Measurements from ENCODE around the gene LOXL1. TPM values are rescaled to one million over a fixed set of nuclear protein-coding genes. Genes with fewer than 3 reads are reported as not detected.

The LOXL1 gene
- polyA plus RNA-seq, 1 donor from 2014 or later, result 2.1 TPM

DNA sequence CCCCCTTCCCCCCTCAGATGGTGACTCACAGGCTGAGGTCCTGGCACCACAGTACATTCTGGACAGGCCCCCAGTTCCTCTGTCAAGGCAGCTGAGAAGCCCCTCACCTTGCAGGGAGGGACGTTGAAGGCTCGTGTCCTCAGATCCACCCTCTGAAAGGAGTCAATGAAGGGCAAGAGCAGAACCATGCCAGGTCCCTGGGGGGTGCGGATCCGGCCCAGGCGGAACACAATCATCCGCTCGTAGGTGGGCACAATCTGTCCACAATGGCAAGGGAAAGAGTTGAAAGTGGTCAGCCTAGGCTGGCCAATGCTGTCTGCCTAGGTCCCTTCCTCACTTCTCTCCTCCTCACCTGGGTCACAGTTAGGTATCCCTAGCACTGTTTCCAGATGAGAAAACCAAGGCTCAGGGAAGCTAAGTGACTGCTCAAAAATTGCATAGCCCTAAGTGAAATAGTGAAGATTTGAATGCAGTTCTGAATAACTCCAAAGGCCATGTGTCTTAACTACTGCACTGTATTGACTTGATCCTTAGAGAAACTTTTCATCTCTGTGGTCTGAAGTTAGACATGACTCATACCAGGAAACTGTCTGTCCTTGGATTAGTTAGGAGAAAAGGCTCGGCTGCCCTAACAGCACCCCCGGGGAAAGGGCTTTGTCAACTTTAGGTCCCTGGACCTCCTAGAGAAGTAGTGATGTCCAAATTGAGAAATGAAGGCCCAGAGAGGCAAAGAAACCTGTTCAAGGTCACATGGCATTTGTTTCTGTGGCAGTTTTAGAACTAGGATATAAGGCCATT lies 62.9 kb downstream of the LOXL1 start:
- no peak overlapping the region for H3K4me2 ChIP-seq (ENCODE audit: low read length)

GRCh38 chr15:73990250-73991005 lies 64.2 kb downstream of the LOXL1 start:
- Histone ChIP-seq H3K9me3 (ENCODE audit: low read length) (no peaks in the 10 kb centered on the region), H3K4me3 (ENCODE audit: low read length) (peak overlapping the region; percentile 99), H3K36me3 (ENCODE audit: insufficient read depth, low read length) (no peaks in the 10 kb centered on the region), H4K20me1 (ENCODE audit: insufficient read depth) (no peaks in the 10 kb centered on the region), H3F3A (ENCODE audit: insufficient read depth, low read length, poor library complexity, severe bottlenecking) (no peaks in the 10 kb centered on the region), H3K9me2 (ENCODE audit: insufficient read depth, low read length) (no peaks in the 10 kb centered on the region), H3K79me2 (replicated peaks; ENCODE audit: insufficient read depth, low read length) (peaks cover 14% of the 10 kb centered on the region), H3K27ac (ENCODE audit: low read length) (no peak overlapping the region), H2AFZ (ENCODE audit: low read depth, low read length) (no peak overlapping the region), H3K9ac (ENCODE audit: low read length) (no peak overlapping the region), H3K4me2 (ENCODE audit: low read length) (peak overlapping the region; percentile 89), H3K27me3 (ENCODE audit: insufficient read depth, low read depth, low read length) (no peaks in the 10 kb centered on the region)
- TF ChIP-seq RAD21 (conservative IDR thresholded peaks at IDR 0.05), result no peak
- TF ChIP-seq REST (IDR thresholded peaks at IDR 0.05; ENCODE audit: borderline replicate concordance), result no peak
- TF ChIP-seq EP300 (conservative IDR thresholded peaks at IDR 0.05; ENCODE audit: poor library complexity, severe bottlenecking), result no peak
- TF ChIP-seq POLR2AphosphoS5 (IDR thresholded peaks at IDR 0.05), result no peak
- no peak for TF ChIP-seq MXI1 (conservative IDR thresholded peaks at IDR 0.05; ENCODE audit: poor library complexity, severe bottlenecking)
- TF ChIP-seq EZH2 (IDR thresholded peaks at IDR 0.05; ENCODE audit: borderline replicate concordance, insufficient read depth, low read length, poor library complexity, severe bottlenecking), result no peak
- no peak for TF ChIP-seq TAF1 (IDR thresholded peaks at IDR 0.05; ENCODE audit: low read depth)

More for the DNA sequence above, 62.9 kb downstream of the LOXL1 start:
- no peaks in the 10 kb centered on the region for H3K27me3 ChIP-seq (ENCODE audit: insufficient read depth, low read depth, low read length)
- no peaks in the 10 kb centered on the region for H3K9me3 ChIP-seq (ENCODE audit: low read length)
- H3K36me3 ChIP-seq (ENCODE audit: insufficient read depth, low read length), result no peaks in the 10 kb centered on the region
- H3K9ac ChIP-seq (ENCODE audit: low read length), result no peak overlapping the region
- peaks cover 10% of the 10 kb centered on the region for H3K79me2 ChIP-seq (replicated peaks; ENCODE audit: insufficient read depth, low read length)
- no peak overlapping the region for H3K4me3 ChIP-seq (ENCODE audit: low read length)
- no peak overlapping the region for H3K27ac ChIP-seq (ENCODE audit: low read length)
- no peaks in the 10 kb centered on the region for H4K20me1 ChIP-seq (ENCODE audit: insufficient read depth)
- no peak for TF ChIP-seq RAD21 (conservative IDR thresholded peaks at IDR 0.05)
- no peak for TF ChIP-seq MXI1 (conservative IDR thresholded peaks at IDR 0.05; ENCODE audit: poor library complexity, severe bottlenecking)
- TF ChIP-seq, protein P1, sequence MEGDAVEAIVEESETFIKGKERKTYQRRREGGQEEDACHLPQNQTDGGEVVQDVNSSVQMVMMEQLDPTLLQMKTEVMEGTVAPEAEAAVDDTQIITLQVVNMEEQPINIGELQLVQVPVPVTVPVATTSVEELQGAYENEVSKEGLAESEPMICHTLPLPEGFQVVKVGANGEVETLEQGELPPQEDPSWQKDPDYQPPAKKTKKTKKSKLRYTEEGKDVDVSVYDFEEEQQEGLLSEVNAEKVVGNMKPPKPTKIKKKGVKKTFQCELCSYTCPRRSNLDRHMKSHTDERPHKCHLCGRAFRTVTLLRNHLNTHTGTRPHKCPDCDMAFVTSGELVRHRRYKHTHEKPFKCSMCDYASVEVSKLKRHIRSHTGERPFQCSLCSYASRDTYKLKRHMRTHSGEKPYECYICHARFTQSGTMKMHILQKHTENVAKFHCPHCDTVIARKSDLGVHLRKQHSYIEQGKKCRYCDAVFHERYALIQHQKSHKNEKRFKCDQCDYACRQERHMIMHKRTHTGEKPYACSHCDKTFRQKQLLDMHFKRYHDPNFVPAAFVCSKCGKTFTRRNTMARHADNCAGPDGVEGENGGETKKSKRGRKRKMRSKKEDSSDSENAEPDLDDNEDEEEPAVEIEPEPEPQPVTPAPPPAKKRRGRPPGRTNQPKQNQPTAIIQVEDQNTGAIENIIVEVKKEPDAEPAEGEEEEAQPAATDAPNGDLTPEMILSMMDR (IDR thresholded peaks at IDR 0.05; ENCODE audit: poor library complexity, severe bottlenecking), result no peak
- TF ChIP-seq TAF1 (IDR thresholded peaks at IDR 0.05; ENCODE audit: low read depth), result no peak
- no peak for TF ChIP-seq EZH2 (IDR thresholded peaks at IDR 0.05; ENCODE audit: borderline replicate concordance, insufficient read depth, low read length, poor library complexity, severe bottlenecking)
- no peak for TF ChIP-seq REST (IDR thresholded peaks at IDR 0.05; ENCODE audit: borderline replicate concordance)
- TF ChIP-seq EP300 (conservative IDR thresholded peaks at IDR 0.05; ENCODE audit: poor library complexity, severe bottlenecking), result no peak
- TF ChIP-seq POLR2AphosphoS5 (IDR thresholded peaks at IDR 0.05), result no peak
- no peak for TF ChIP-seq SMC3 (conservative IDR thresholded peaks at IDR 0.05; ENCODE audit: poor library complexity)
- no peak overlapping the region for H2AFZ ChIP-seq (ENCODE audit: low read depth, low read length)
- H3F3A ChIP-seq (ENCODE audit: insufficient read depth, low read length, poor library complexity, severe bottlenecking), result no peaks in the 10 kb centered on the region
- H3K9me2 ChIP-seq (ENCODE audit: insufficient read depth, low read length), result no peaks in the 10 kb centered on the region
